A549 (cell line): Measurements from ENCODE around the gene PDE4D. TPM values are rescaled to one million over a fixed set of nuclear protein-coding genes. Genes with fewer than 3 reads are reported as not detected.

Experiments used
- ATAC-seq, 2 experiments: fragments of 200-7000 bp in 1 of 2; fragments of >200 bp in 1 of 2; cut with Nextera tagmentation in 1 of 2; cut with Tn5 transposase in 1 of 2; 3 replicates each; pipeline versions ENCODE4 v1.8.0 to v1.9.1; 2018 to 2020; ENCODE audit warnings: mild to moderate bottlenecking in 1 of 2, moderate library complexity in 1 of 2
- CTCF ChIA-PET: fragments of 300-600 bp; sonication (Branson Sonifier 250); formaldehyde crosslinking; extraction: SDS; loops from one replicate; lab custom pipeline; 2021; ENCODE audit warnings: antibody characterized with exemption, inconsistent platforms; lab: Yijun Ruan, JAX
- POLR2A ChIA-PET: fragments of 350-600 bp; formaldehyde crosslinking; extraction: SDS; loops from one replicate; lab custom pipeline; 2021; ENCODE audit warnings: antibody characterized with exemption, inconsistent platforms; lab: Yijun Ruan, JAX
- DNase-seq, 2 experiments: peaks; one replicate each; pipeline versions ENCODE4 v3.0.0 to v3.0.0-alpha.2; 2011 to 2016; ENCODE audit warnings: low read depth in 1 of 2, low spot score in 1 of 2
- FAIRE-seq: peaks from 2 replicates; lab custom pipeline; 2011; peaks lifted over from hg19 to GRCh38; lab: Jason Lieb, UNC
- H3K27ac ChIP-seq, 2 experiments: fragments of >200 bp; sonication (Bioruptor Twin); formaldehyde crosslinking; 3 replicates each; pipeline ENCODE4 v1.5.1; 2016 to 2017
- H3K4me1 ChIP-seq: fragments of >200 bp; sonication (Bioruptor Twin); formaldehyde crosslinking; 3 replicates; pipeline ENCODE4 v1.6.1; 2016
- H3K4me2 ChIP-seq: fragments of >200 bp; sonication (Bioruptor Twin); formaldehyde crosslinking; 3 replicates; pipeline ENCODE4 v1.6.1; 2016
- H3K4me3 ChIP-seq: fragments of >200 bp; sonication (Bioruptor Twin); formaldehyde crosslinking; 3 replicates; pipeline ENCODE4 v1.5.1; 2016
- H3K9me3 ChIP-seq: fragments of >200 bp; sonication (Bioruptor Twin); formaldehyde crosslinking; 3 replicates; pipeline ENCODE4 v1.6.1; 2016
- BHLHE40 ChIP-seq: IDR thresholded peaks from 2 replicates; pipeline ENCODE4 v1.6.1; 2012; ENCODE audit warnings: low read depth, low read length, inconsistent platforms
- CBX8 ChIP-seq: fragments of 200-600 bp; sonication (generic); IDR thresholded peaks from 2 replicates; pipeline ENCODE4 v1.6.1; 2016
- CEBPB ChIP-seq, 2 experiments: fragments of >200 bp in 1 of 2; sonication (Bioruptor Twin) in 1 of 2; formaldehyde crosslinking in 1 of 2; IDR thresholded peaks; 2 replicates each; pipeline ENCODE4 v1.6.1; 2012 to 2016
- CTCF ChIP-seq: fragments of >200 bp; sonication (Bioruptor Twin); formaldehyde crosslinking; IDR thresholded peaks from 3 replicates; pipeline ENCODE4 v1.5.1; 2016
- EHF ChIP-seq: fragments of 250-450 bp; sonication (Bioruptor Pico); IDR thresholded peaks from 2 replicates; pipeline ENCODE4 v1.5.0; 2020; ENCODE audit warnings: mild to moderate bottlenecking
- ESRRA ChIP-seq: fragments of 150-350 bp; IDR thresholded peaks from 2 replicates; pipeline ENCODE4 v1.6.1; 2014; ENCODE audit warnings: mild to moderate bottlenecking, low read length, borderline replicate concordance
- FOSB ChIP-seq: fragments of 250-450 bp; sonication (Bioruptor Pico); IDR thresholded peaks from 2 replicates; pipeline ENCODE4 v1.5.0; 2020; ENCODE audit warnings: mild to moderate bottlenecking, moderate library complexity
- FOXS1 ChIP-seq: fragments of 250-450 bp; sonication (Bioruptor Pico); IDR thresholded peaks from 2 replicates; pipeline ENCODE4 v1.5.0; 2020; ENCODE audit warnings: mild to moderate bottlenecking, moderate library complexity
- HOXA7 ChIP-seq: fragments of 250-450 bp; sonication (Bioruptor Pico); IDR thresholded peaks from 2 replicates; pipeline ENCODE4 v1.5.0; 2020; ENCODE audit warnings: mild to moderate bottlenecking, moderate library complexity
- HOXB13 ChIP-seq: fragments of 250-450 bp; sonication (Bioruptor Pico); IDR thresholded peaks from 2 replicates; pipeline ENCODE4 v1.5.0; 2020; ENCODE audit warnings: low read depth, mild to moderate bottlenecking, moderate library complexity
- JUN ChIP-seq, 2 experiments: fragments of >200 bp; sonication (Bioruptor Twin); formaldehyde crosslinking; IDR thresholded peaks; 2 replicates in 1 of 2; 3 replicates in 1 of 2; pipeline ENCODE4 v1.6.1; 2016 to 2017
- JUNB ChIP-seq: fragments of >200 bp; sonication (Bioruptor Twin); formaldehyde crosslinking; IDR thresholded peaks from 2 replicates; pipeline ENCODE4 v1.6.1; 2016
- KDM1A ChIP-seq: fragments of 200-600 bp; sonication (generic); IDR thresholded peaks from 2 replicates; pipeline ENCODE4 v1.6.1; 2016; ENCODE audit warnings: low read depth, mild to moderate bottlenecking
- KDM5A ChIP-seq: fragments of 200-600 bp; sonication (generic); IDR thresholded peaks from 2 replicates; pipeline ENCODE4 v1.6.1; 2016; ENCODE audit warnings: antibody characterized with exemption, mild to moderate bottlenecking
- MAFK ChIP-seq: fragments of 450-650 bp; IDR thresholded peaks from 2 replicates; pipeline ENCODE4 v1.6.1; 2014; ENCODE audit not compliant: partially characterized antibody
- NFE2L2 ChIP-seq: fragments of 150-350 bp; conservative IDR thresholded peaks from 2 replicates; pipeline ENCODE4 v1.6.1; 2014; ENCODE audit warnings: low read length
- NPAS2 ChIP-seq: fragments of 250-450 bp; sonication (Bioruptor Pico); IDR thresholded peaks from 2 replicates; pipeline ENCODE4 v1.8.0; 2022; ENCODE audit warnings: mild to moderate bottlenecking, moderate library complexity, borderline replicate concordance
- NR3C1 ChIP-seq: fragments of >200 bp; sonication (Bioruptor Twin); formaldehyde crosslinking; IDR thresholded peaks from 3 replicates; pipeline ENCODE4 v1.6.1; 2017
- PBX3 ChIP-seq: IDR thresholded peaks from 2 replicates; pipeline ENCODE4 v1.6.1; 2012
- POLR2AphosphoS2 ChIP-seq: conservative IDR thresholded peaks from 2 replicates; pipeline ENCODE4 v1.6.1; 2012; ENCODE audit warnings: low read length, improper control_type of control experiment, inconsistent platforms
- RAD21 ChIP-seq, 2 experiments: fragments of >200 bp in 1 of 2; sonication (Bioruptor Twin) in 1 of 2; formaldehyde crosslinking in 1 of 2; IDR thresholded peaks in 1 of 2; conservative IDR thresholded peaks in 1 of 2; 2 replicates in 1 of 2; 3 replicates in 1 of 2; pipeline ENCODE4 v1.6.1; 2012 to 2018; ENCODE audit warnings: inconsistent platforms in 1 of 2
- RARB ChIP-seq: fragments of 250-450 bp; sonication (Bioruptor Pico); IDR thresholded peaks from 2 replicates; pipeline ENCODE4 v1.8.0; 2021; ENCODE audit warnings: mild to moderate bottlenecking, moderate library complexity
- RCOR1 ChIP-seq: fragments of 150-350 bp; IDR thresholded peaks from 2 replicates; pipeline ENCODE4 v1.6.1; 2014; ENCODE audit warnings: antibody characterized with exemption, low read length, low read depth
- REST ChIP-seq: fragments of 200-600 bp; sonication (generic); IDR thresholded peaks from 2 replicates; pipeline ENCODE4 v1.6.1; 2016; ENCODE audit warnings: antibody characterized with exemption, mild to moderate bottlenecking, moderate library complexity
- RFX5 ChIP-seq: fragments of 450-650 bp; IDR thresholded peaks from 2 replicates; pipeline ENCODE4 v1.7.1; 2014; ENCODE audit warnings: antibody characterized with exemption, mild to moderate bottlenecking, moderate library complexity
- SMC3 ChIP-seq: fragments of >200 bp; sonication (Bioruptor Twin); formaldehyde crosslinking; IDR thresholded peaks from 3 replicates; pipeline ENCODE4 v1.6.1; 2018; ENCODE audit warnings: inconsistent platforms
- USF2 ChIP-seq: fragments of 450-650 bp; IDR thresholded peaks from 2 replicates; pipeline ENCODE4 v1.6.1; 2014; ENCODE audit warnings: antibody characterized with exemption
- ZFP36 ChIP-seq: fragments of 450-650 bp; IDR thresholded peaks from 2 replicates; pipeline ENCODE4 v1.6.1; 2014; ENCODE audit warnings: borderline replicate concordance; ENCODE audit not compliant: partially characterized antibody
- ZSCAN20 ChIP-seq: fragments of 250-450 bp; sonication (Bioruptor Pico); IDR thresholded peaks from 2 replicates; pipeline ENCODE4 v1.8.0; 2022; ENCODE audit warnings: mild to moderate bottlenecking, moderate library complexity
- WGBS: methylation state at CpG from one replicate; pipeline ENCODE4 v1.1.6; 2017; ENCODE audit errors: missing lambda C conversion rate; 5-methylcytosine and 5-hydroxymethylcytosine counted together
- polyA plus RNA-seq, 4 experiments: library from polyadenylated mRNA; depleted of rRNA in 3 of 4; stranded (reverse); fragments of >200 nt; fragmentation: RNase III in 1 of 4; extraction: RNeasy Plus Mini Kit Qiagen cat#74134 plus additional on column Dnase treatment in 1 of 4; gene quantifications; 2 replicates in 3 of 4; 3 replicates in 1 of 4; pipeline ENCODE4 v1.2.3, GENCODE V29; 2011 to 2017

PDE4D gene
- polyA plus RNA-seq, 2 of the 4 experiments (the other 2 are of a cell fraction) = 74.0 to 213 TPM

- Histone ChIP-seq H3K4me3 (no peak overlapping the region), H3K27ac (peak overlapping the region; percentile 23 to 78; a peak in 4 of 6 replicates), H3K9me3 (no peaks in the 10 kb centered on the region), H3K4me1 (peaks cover 33% of the 10 kb centered on the region), H3K4me2 (no peak overlapping the region)
- ATAC-seq = no peak
- ChIA-PET POLR2A (no interaction called here), CTCF (interaction anchor here (1.0 kb wide), 1 partner anchor 18 kb away, joined by 3 read pairs; no protein-coding TSS in a partner anchor)
- TF ChIP-seq SMC3 (no peak), EHF (CRISPR knock-in tag) (no peak), JUN (IDR thresholded peaks at IDR 0.05) (no peak), REST (no peak), RCOR1 (no peak), NR3C1 (no peak), NFE2L2 (no peak), CTCF (no peak), CEBPB (IDR thresholded peaks at IDR 0.05) (no peak), KDM5A (no peak), USF2 (no peak), ZSCAN20 (no peak)
- no peak for DNase-seq
- WGBS = 40% methylated on average over 1 of the region's 1 CpG
- no peak for FAIRE-seq
Observed at GRCh38 chr5:58921159-58921558, 972.4 kb downstream of the PDE4D start.

GRCh38 chr5:58919833-58920232 lies 973.7 kb downstream of the PDE4D start:
- CTCF ChIA-PET = no interaction called here
- TF ChIP-seq JUNB = no peak
- no peak for TF ChIP-seq ESRRA
- TF ChIP-seq HOXB13 (CRISPR knock-in tag) = no peak
- no peak for TF ChIP-seq RCOR1
- TF ChIP-seq NR3C1 = no peak
- no peak for TF ChIP-seq MAFK
- no peak for TF ChIP-seq BHLHE40
- no peak for TF ChIP-seq FOXS1
- TF ChIP-seq PBX3 = no peak
- TF ChIP-seq KDM1A = no peak
- TF ChIP-seq RAD21 (conservative IDR thresholded peaks at IDR 0.05 in 1 of 2, IDR thresholded peaks at IDR 0.05 in 1 of 2) = no peak
- TF ChIP-seq RARB (CRISPR knock-in tag) = no peak
- TF ChIP-seq POLR2AphosphoS2 = no peak
- no peak for TF ChIP-seq CBX8
- TF ChIP-seq HOXA7 (CRISPR knock-in tag) = no peak
- no peak for TF ChIP-seq ZFP36
- no peak for TF ChIP-seq NPAS2 (CRISPR knock-in tag)
- TF ChIP-seq RFX5 = no peak
- TF ChIP-seq FOSB (CRISPR knock-in tag) = no peak

More at GRCh38 chr5:58919833-58920232, 973.7 kb downstream of the PDE4D start:
- Histone ChIP-seq H3K27ac (peak overlapping the region; percentile 13 to 51; a peak in 3 of 6 replicates), H3K4me2 (no peak overlapping the region), H3K4me3 (no peak overlapping the region), H3K9me3 (no peaks in the 10 kb centered on the region), H3K4me1 (peaks cover 20% of the 10 kb centered on the region; the same call in 2 of the 3 replicates)
- FAIRE-seq (no peak), ATAC-seq (no peak), DNase-seq (no peak)
- 75% methylated on average over 5 of the region's 5 CpGs for WGBS
- POLR2A ChIA-PET = no interaction called here
